Spleen (tissue), 11 donors: Measurements from ENCODE around the gene TLK1. TPM values are rescaled to one million over a fixed set of nuclear protein-coding genes. Genes with fewer than 3 reads are reported as not detected.

Experiments used
- DNase-seq: peaks from one replicate; pipeline ENCODE4 v3.0.0-alpha.2; 2020
- H3K27ac ChIP-seq, 8 donors: fragments of 200-600 bp; sonication (generic) in 7 of 8; 1 replicate in 4 of 8; 2 replicates in 4 of 8; pipeline versions ENCODE4 v1.5.0 to v1.8.0; 2016 to 2021; ENCODE audit warnings: inconsistent platforms in 4 of 8, mild to moderate bottlenecking in 4 of 8, moderate library complexity in 1 of 8
- H3K27me3 ChIP-seq, 7 donors: fragments of 200-600 bp; sonication (generic) in 6 of 7; replicated peaks in 1 of 7; 1 replicate in 4 of 7; 2 replicates in 3 of 7; pipeline versions ENCODE4 v1.5.0 to v1.8.0; 2016 to 2021; ENCODE audit warnings: inconsistent platforms in 3 of 7, mild to moderate bottlenecking in 1 of 7
- H3K36me3 ChIP-seq, 6 donors: fragments of 200-600 bp; sonication (generic) in 5 of 6; 1 replicate in 4 of 6; 2 replicates in 2 of 6; pipeline versions ENCODE4 v1.5.0 to v1.8.0; 2016 to 2021; ENCODE audit warnings: inconsistent platforms in 2 of 6
- H3K4me1 ChIP-seq, 6 donors: fragments of 200-600 bp; sonication (generic) in 5 of 6; 1 replicate in 3 of 6; 2 replicates in 3 of 6; pipeline versions ENCODE4 v1.5.0 to v1.8.0; 2016 to 2021; ENCODE audit warnings: inconsistent platforms in 3 of 6
- H3K4me3 ChIP-seq, 8 donors: fragments of 200-600 bp; sonication (generic) in 7 of 8; 1 replicate in 4 of 8; 2 replicates in 4 of 8; pipeline versions ENCODE4 v1.5.0 to v1.8.0; 2016 to 2021; ENCODE audit warnings: inconsistent platforms in 4 of 8, mild to moderate bottlenecking in 4 of 8, moderate library complexity in 2 of 8
- H3K9me3 ChIP-seq, 8 donors: fragments of 200-600 bp; sonication (generic) in 7 of 8; 1 replicate in 4 of 8; 2 replicates in 4 of 8; pipeline versions ENCODE4 v1.5.0 to v1.8.0; 2016 to 2021; ENCODE audit warnings: inconsistent platforms in 4 of 8
- CTCF ChIP-seq, 11 experiments: fragments of 200-600 bp in 7 of 11; fragments of 450-650 bp in 4 of 11; sonication (generic) in 4 of 11; IDR thresholded peaks in 8 of 11; conservative IDR thresholded peaks in 3 of 11; 1 replicate in 7 of 11; 2 replicates in 4 of 11; pipeline versions ENCODE4 v1.4.0 to v1.8.0; 2016 to 2021; ENCODE audit warnings: antibody characterized with exemption in 11 of 11, inconsistent platforms in 4 of 11, mild to moderate bottlenecking in 1 of 11
- POLR2A ChIP-seq, 3 donors: fragments of 450-650 bp; IDR thresholded peaks; one replicate each; pipeline ENCODE4 v1.5.1; 2017; ENCODE audit warnings: antibody characterized with exemption in 3 of 3, mild to moderate bottlenecking in 1 of 3
- POLR2AphosphoS5 ChIP-seq, 3 donors: sonication (generic); formaldehyde crosslinking; IDR thresholded peaks; one replicate each; pipeline ENCODE4 v1.5.1; 2017; ENCODE audit warnings: antibody characterized with exemption in 3 of 3
- WGBS, 5 donors: extraction: QIAGEN DNeasy Blood & Tissue Kit in 3 of 5; methylation state at CpG; one replicate each; pipeline versions ENCODE4 v1.1.5 to v1.1.7; 2013 to 2018; 5-methylcytosine and 5-hydroxymethylcytosine counted together
- intact Hi-C: fragments of 100-400 bp; cut with DNase I; formaldehyde crosslinking; loops from one replicate; pipeline ENCODE4 v1.15.0; 2023; ENCODE audit warnings: low total_unique reads
- polyA plus RNA-seq, 3 donors: library from polyadenylated mRNA; stranded (reverse); fragments of 200-250 nt; gene quantifications; one replicate each; pipeline ENCODE4 v1.2.1, GENCODE V29; 2013
- total RNA-seq, 7 donors: library from RNA; depleted of rRNA in 3 of 7; stranded (reverse); fragments of >200 nt in 3 of 7; fragmentation: NEBNext Ultra II Directional in 4 of 7; extraction: Animal tissue kit (Norgen Biotek cat#: 25700) in 4 of 7; gene quantifications; one replicate each; pipeline versions ENCODE4 v1.1.0 to v1.2.1, GENCODE V29; 2016 to 2021
- donor health status: healthy with polysubstance abuse.
- donor health status: DM: no; HTN: no; CAD: no; lungs with moderate emphysema.
- donor health status: DM: no; HTN: no; CAD: no.
- donor health status: Bipolar disorder and iron deficiency.
- donor health status: healthy.
- donor health status: DM: no; HTN: no; CAD: no.
- donor health status: DM: yes; HTN: yes; CAD: no.

The TLK1 gene
- total and polyA plus RNA-seq, 10 donors, result 19.7 to 100.0 (median 81.7) TPM

- no peak overlapping the region for H3K4me3 ChIP-seq
- peaks cover 0 to 34% (median 0%) of the 10 kb centered on the region in 6 donors for H3K4me1 ChIP-seq
- no peaks in the 10 kb centered on the region for H3K27me3 ChIP-seq
- 97 to 100% (median 99%) methylated on average over 7 of the region's 7 CpGs for WGBS, 5 donors
- no peak overlapping the region for H3K27ac ChIP-seq
- intact Hi-C loops, result no loop called here
- peaks cover 0 to 11% (median 0%) of the 10 kb centered on the region in 6 donors for H3K36me3 ChIP-seq
- DNase-seq, result no peak
- TF ChIP-seq POLR2AphosphoS5 (IDR thresholded peaks at IDR 0.05) (no peak), POLR2A (IDR thresholded peaks at IDR 0.05) (no peak), CTCF (IDR thresholded peaks at IDR 0.05 in 8 of 11, conservative IDR thresholded peaks at IDR 0.05 in 3 of 11) (no peak)
- H3K9me3 ChIP-seq, result no peaks in the 10 kb centered on the region
Observed at GRCh38 chr2:171107803-171108202, 52.9 kb downstream of the TLK1 start.

- no peak overlapping the region for H3K4me3 ChIP-seq
- no peak overlapping the region for H3K27ac ChIP-seq
- peaks cover 0 to 32% (median 0%) of the 10 kb centered on the region in 6 donors for H3K4me1 ChIP-seq
- no peak for TF ChIP-seq POLR2AphosphoS5 (IDR thresholded peaks at IDR 0.05)
- TF ChIP-seq CTCF (IDR thresholded peaks at IDR 0.05 in 8 of 11, conservative IDR thresholded peaks at IDR 0.05 in 3 of 11), result no peak
- TF ChIP-seq POLR2A (IDR thresholded peaks at IDR 0.05), result no peak
- H3K27me3 ChIP-seq, result no peaks in the 10 kb centered on the region
- H3K36me3 ChIP-seq, result peaks cover 0 to 26% (median 0%) of the 10 kb centered on the region in 6 donors
- intact Hi-C loops, result no loop called here
- H3K9me3 ChIP-seq, result peaks cover under 1 to 17% (median 13%) of the 10 kb centered on the region in 8 donors
- WGBS, 5 donors, result 92 to 100% (median 94%) methylated on average over 1 of the region's 1 CpG
- DNase-seq, result no peak
Observed at GRCh38 chr2:171104379-171104778, 56.3 kb downstream of the TLK1 start.

DNA sequence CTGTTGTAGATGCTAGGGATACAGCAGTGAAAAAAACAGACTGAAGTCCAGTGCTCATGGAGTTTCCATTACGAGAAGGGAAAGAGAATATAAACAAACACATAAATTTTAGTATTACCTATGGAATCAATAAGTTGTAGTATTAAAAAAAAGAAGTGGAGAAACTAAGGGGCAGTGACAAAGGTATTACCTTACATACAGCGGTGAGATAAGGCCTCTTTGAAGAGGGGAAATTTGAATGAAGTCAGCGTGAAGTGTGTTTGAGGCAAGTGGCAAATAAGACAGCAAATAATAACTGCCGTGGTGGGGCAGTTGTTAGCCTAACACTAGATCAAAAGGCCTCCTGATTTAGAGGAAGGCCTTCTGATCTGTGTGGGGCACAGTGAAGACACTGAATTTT lies 57.9 kb downstream of the TLK1 start:
- 62 to 85% (median 68%) methylated on average over 4 of the region's 4 CpGs for WGBS, 5 donors
- Histone ChIP-seq H3K36me3 (peaks cover 0 to 41% (median 0%) of the 10 kb centered on the region in 6 donors), H3K27ac (no peak overlapping the region), H3K4me3 (no peak overlapping the region), H3K4me1 (peaks cover 0 to 23% (median 0%) of the 10 kb centered on the region in 6 donors), H3K9me3 (peaks cover 3 to 33% (median 29%) of the 10 kb centered on the region in 8 donors), H3K27me3 (no peaks in the 10 kb centered on the region)
- TF ChIP-seq CTCF (IDR thresholded peaks at IDR 0.05 in 8 of 11, conservative IDR thresholded peaks at IDR 0.05 in 3 of 11), result no peak
- TF ChIP-seq POLR2AphosphoS5 (IDR thresholded peaks at IDR 0.05), result no peak
- TF ChIP-seq POLR2A (IDR thresholded peaks at IDR 0.05), result no peak
- intact Hi-C loops, result no loop called here
- no peak for DNase-seq

DNA sequence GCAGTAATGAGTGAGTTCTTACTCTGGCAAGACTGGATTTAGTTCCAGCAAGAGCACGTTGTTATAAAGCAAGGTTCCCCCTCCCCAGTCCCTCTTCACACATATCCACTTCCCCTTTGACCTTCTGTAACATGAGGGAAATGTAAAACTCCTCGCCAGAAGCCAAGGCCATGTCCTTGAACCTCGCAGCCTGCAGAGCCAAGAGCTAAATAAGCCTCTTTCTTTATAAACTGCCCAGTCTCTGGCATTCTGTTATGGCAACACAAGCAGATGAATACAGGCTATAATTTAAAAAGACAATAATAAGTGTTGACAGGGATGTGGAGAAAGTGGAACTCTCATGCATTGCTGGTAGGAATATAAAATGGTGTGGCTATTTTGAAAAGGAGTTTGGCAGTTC lies 60.3 kb downstream of the TLK1 start:
- Histone ChIP-seq H3K9me3 (peaks cover 3 to 45% (median 41%) of the 10 kb centered on the region in 8 donors), H3K27me3 (no peaks in the 10 kb centered on the region), H3K27ac (no peak overlapping the region), H3K4me1 (peaks cover 0 to 29% (median 7%) of the 10 kb centered on the region in 6 donors), H3K4me3 (no peak overlapping the region), H3K36me3 (peaks cover 0 to 41% (median 0%) of the 10 kb centered on the region in 6 donors)
- no peak for DNase-seq
- intact Hi-C loops, result no loop called here
- 66 to 93% (median 84%) methylated on average over 3 of the region's 3 CpGs for WGBS, 5 donors
- TF ChIP-seq CTCF (IDR thresholded peaks at IDR 0.05 in 8 of 11, conservative IDR thresholded peaks at IDR 0.05 in 3 of 11) (no peak), POLR2AphosphoS5 (IDR thresholded peaks at IDR 0.05) (no peak), POLR2A (IDR thresholded peaks at IDR 0.05) (no peak)
